HG02759 (cell line): Measurements from ENCODE around the gene UQCRH.
"Not testable (repeated sequence)": the region's sequence is repeated elsewhere in the genome, so short reads cannot be mapped to it uniquely, and the experiment has no call there.

Source experiments
- ATAC-seq: cut with Tn5 transposase; IDR thresholded peaks from one replicate; pipeline ENCODE4 v1.9.1; 2021; ENCODE audit warnings: mild to moderate bottlenecking, moderate library complexity; ENCODE audit not compliant: unreplicated experiment

Gene UQCRH

DNA sequence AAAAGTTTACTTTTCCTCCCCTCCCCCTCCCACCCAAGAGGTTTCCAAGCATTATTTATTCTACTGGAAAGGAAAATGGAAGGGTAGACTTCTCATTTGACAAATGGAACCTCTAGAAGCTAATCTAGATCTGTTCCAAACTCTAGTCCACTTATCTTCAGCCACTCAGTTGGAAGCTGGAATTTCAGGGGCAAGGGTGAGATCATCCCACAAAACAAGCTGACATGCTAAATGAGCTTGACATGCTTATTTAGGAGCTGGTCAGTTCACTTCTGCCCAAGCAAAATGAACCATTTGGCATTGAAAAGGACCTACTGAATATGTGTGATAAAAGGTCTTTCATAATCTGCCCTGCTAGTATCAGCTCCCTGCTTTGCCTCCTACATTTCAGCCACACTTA is 5.1 kb upstream of the UQCRH start:
- no peak for ATAC-seq

DNA sequence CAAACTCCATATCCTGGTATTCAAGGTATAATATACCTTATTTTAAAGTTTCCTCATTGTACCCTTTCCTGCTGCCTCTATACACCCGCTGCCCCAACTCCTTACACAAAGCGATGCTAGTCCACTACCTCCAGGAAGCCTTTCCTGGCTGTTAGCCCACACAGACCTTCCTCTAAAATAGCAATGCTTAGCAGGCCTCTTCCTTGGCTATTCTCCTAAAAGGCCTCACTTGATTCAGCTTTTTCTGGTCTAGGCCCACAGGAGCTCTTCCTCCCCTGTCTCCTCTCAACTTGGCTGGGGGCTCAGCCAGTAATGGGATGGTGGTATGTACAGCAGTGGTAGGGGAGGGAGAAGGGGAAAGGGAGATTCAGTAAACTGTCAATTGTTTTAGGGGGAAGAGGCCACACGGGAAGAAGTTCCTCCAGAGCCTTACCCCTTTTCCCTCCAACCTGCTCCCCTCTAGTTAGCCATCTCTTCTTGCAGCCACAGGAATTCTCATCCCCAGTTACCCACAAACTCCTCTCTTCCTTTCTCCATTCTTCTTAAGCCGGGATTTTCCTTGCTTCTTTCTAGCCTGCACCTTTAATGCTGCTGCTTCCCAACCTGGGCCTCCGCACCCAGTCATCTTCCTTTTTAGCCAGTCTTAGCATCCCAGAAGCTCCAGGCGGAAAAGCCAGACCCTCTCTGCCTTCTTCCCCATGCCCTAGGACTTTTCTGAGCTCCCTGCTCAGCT is 2.7 kb upstream of the UQCRH start:
- ATAC-seq = no peak

DNA sequence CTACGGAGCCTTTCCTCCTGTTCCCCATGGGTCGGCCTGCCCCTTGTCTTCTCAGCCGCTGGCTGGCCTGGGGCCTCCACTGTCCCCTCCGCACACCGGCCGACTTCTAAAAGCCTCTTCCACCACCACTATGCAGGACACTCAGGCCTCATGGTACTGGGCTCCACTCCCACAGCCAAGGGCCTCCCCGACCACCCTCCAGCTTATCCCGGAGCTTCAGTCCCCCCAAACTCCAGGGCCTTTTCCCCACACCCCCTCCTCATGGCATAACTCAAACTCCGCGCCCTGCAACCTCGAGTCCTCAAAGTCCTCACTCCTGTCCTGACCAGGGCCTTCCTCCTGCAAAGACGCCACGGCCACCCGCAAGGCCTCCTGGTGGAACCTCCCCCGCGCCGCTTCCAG is 2.1 kb upstream of the UQCRH start:
- ATAC-seq = no peak

- ATAC-seq = peak; percentile 38
Measured at GRCh38 chr1:46301808-46302640, 1.5 kb upstream of the UQCRH start.

DNA sequence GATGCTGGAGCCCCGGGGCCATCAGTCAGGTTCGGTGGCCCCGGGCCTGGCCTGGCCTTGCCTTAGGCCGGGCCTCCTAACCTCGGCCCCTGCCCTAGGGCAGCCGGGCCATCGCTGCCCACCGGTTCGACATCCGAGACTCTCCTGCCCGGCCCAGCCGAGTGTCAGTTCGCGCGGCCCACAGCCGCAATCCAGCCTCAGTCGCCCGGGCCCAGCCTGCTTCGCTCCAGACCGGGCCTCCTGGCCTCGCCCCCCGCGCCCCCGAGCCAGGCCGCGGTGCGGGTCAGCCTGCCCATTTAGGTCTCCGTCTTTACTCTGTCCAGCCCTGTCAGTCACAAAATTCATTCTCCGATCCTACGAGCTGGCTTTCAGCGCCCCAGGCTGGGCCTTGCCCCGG is 859 bp upstream of the UQCRH start:
- peak; percentile 9 for ATAC-seq

GRCh38 chr1:46303872-46304326 is 401 bp downstream of the UQCRH start:
- no peak for ATAC-seq

DNA sequence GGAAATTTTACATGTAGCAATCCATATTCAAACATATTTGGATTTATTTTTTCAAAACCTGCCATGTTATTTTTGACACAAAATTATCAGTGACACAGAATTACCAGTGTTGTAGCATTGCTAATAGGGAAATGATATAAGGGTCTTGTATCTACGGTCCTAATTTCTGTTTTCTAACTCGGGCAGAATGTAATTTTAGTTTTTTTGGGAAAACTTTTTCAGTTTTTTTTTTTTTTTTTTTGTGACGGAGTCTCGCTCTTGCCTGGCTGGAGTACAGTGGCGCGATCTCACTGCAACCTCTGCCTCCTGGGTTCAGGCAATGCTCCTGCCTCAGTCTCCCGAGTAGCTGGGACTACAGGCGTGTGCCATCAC is 2.6 kb downstream of the UQCRH start:
- no peak for ATAC-seq

DNA sequence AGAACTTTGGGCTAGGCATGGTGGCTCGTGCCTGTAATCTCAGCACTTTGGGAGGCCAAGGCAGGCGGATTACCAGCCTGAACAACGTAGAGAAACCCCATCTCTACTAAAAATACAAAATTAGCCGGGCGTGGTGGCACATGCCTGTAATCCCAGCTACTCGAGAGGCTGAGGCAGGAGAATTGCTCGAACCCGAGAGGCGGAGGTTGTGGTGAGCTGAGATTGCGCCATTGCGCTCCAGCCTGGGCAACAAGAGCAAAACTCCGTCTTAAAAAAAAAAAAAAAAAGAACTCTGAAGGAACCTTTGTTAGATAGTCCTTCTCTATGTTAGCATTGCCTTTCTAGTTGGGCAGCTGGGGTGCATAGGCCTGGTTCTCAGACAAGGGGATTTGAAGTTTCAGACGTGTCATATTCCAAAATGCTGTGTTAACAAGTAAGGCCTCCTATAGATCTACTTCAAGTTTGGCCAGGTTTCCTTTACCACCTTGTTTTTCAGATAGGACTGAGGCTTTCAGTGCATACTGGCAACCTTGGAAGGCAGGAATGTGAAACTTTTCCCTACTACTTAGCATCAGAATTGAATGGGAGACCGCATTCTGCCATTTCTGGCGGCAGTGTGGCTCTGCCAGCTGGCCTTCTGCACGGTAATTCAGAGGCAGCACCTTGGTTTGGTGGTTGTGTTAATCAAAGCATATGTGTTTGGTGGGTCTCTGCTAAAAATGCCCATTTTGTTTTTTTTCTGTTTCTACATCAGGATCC is 6.1 kb downstream of the UQCRH start:
- ATAC-seq = no peak

GRCh38 chr1:46310321-46310720 is 6.8 kb downstream of the UQCRH start:
- no peak for ATAC-seq

DNA sequence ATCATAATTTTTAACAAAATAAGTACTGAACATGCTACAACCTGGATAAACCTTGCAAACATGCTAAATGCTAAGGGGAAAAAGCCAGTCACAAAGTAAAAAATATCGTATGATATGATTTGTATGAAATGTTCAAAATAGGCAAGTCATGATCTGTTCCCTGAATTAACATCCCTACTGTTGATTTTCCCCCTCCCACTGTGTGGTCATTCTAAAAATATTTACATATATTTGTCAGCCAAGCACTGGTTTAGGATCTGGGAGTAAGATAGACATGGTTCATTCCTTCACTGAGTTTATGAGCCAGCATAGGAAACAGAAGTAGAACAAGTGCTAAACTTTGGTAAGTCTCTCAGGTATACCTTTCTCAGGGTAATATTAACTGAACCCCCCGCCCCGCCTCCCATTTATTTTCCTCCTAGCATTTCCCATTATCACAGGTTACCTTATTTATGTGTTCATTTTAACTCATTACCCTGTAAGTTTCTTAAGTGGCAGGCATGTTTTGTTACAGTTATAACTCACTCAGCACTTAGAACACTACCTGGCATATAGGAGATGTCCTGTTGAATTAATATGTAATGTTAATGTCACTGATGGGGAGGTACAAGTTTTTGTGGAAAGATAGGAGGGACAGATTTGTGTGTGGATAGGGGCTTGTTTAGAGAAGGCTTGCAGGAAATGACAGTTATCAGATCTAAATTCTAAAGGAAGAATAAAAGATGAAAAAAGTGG is 12.3 kb downstream of the UQCRH start:
- no peak for ATAC-seq

- no peak for ATAC-seq
Measured at GRCh38 chr1:46317323-46317722, 13.8 kb downstream of the UQCRH start.

- not testable (repeated sequence) for ATAC-seq
Measured at GRCh38 chr1:46319301-46319700, 15.8 kb downstream of the UQCRH start.

GRCh38 chr1:46319960-46320914 is 16.7 kb downstream of the UQCRH start:
- ATAC-seq = not testable (repeated sequence)

DNA sequence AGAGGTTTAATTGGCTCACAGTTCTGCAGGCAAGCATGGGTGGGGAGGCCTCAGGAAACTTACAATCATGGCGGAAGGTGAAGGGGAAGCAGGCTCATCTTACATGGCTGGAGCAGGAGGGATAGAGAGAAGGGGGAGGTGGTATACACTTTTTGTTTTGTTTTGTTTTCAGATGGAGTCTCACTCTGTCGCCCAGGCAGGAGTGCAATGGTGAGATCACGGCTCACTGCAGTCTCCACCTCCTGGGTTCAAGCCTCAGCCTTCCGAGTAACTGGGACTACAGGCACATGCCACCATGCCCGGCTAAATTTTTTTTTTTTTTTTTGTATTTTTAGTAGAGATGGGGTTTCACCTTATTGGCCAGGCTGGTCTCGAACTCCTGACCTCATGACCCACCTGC is 18.7 kb downstream of the UQCRH start:
- not testable (repeated sequence) for ATAC-seq

GRCh38 chr1:46325285-46326076 is 22.0 kb downstream of the UQCRH start:
- ATAC-seq = peak; percentile 46

GRCh38 chr1:46328182-46328581 is 24.7 kb downstream of the UQCRH start:
- ATAC-seq = not testable (repeated sequence)

- ATAC-seq = not testable (repeated sequence)
Measured at GRCh38 chr1:46329807-46330206, 26.3 kb downstream of the UQCRH start.

GRCh38 chr1:46330381-46330780 is 26.9 kb downstream of the UQCRH start:
- not testable (repeated sequence) for ATAC-seq
